ENCODE results near the gene PLXDC1.

Gene PLXDC1

DNA sequence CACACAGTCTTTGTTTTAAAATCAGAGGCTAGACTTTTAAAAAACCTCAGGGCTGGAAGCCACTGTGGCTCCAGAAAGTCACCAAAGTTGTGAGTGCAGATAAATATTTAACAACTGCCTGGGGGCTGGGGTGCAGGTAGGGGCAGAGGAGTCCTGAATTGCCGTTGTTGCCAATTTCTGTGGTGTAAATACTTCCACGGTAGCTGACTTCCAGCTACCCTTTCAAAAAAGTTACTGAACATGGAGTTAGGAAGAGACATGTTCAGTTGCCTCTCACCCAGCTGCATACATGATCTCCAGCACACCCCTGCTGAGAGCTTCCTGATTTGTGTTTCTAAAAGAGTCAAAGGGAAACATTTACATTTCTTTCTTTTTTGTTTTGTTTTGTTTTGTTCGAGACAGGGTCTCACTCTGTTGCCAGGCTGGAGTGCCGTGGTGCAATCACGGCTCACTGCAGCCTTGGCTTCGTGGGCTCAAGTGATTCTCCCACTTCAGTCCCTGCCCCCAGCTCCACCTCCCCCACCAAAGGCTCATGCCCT lies 58.7 kb downstream of the PLXDC1 start:
- Histone ChIP-seq H3F3A (ENCODE audit: insufficient read depth, low read length) (no peaks in the 10 kb centered on the region), H3K9me2 (replicated peaks; ENCODE audit: insufficient read depth, low read length) (no peaks in the 10 kb centered on the region), H3K36me3 (replicated peaks; ENCODE audit: insufficient read depth, low read length) (no peaks in the 10 kb centered on the region), H3K4me3 (ENCODE audit: low read length) (no peak overlapping the region), H3K9ac (ENCODE audit: low read length) (no peak overlapping the region), H4K20me1 (ENCODE audit: insufficient read depth, low read length) (no peaks in the 10 kb centered on the region), H3K27ac (ENCODE audit: low read length) (no peak overlapping the region), H3K4me2 (ENCODE audit: low read depth, low read length) (peak overlapping the region; percentile 6; the same call in 1 of the 2 replicates), H2AFZ (ENCODE audit: low read length) (0 out of 2 replicates have a peak overlapping the region, but pooled peaks have one; percentile 27), H3K4me1 (ENCODE audit: low read length) (no peaks in the 10 kb centered on the region), H3K9me3 (replicated peaks; ENCODE audit: insufficient read depth, low read length) (no peaks in the 10 kb centered on the region), H3K27me3 (replicated peaks; ENCODE audit: insufficient read depth, low read length) (no peaks in the 10 kb centered on the region; the same call in 1 of the 2 replicates), H3K79me2 (ENCODE audit: low read length) (no peaks in the 10 kb centered on the region)
- no peak for DNase-seq
- no peak for TF ChIP-seq EZH2 (optimal IDR thresholded peaks at IDR 0.05; ENCODE audit: low read depth, low read length)
- TF ChIP-seq, protein P1, sequence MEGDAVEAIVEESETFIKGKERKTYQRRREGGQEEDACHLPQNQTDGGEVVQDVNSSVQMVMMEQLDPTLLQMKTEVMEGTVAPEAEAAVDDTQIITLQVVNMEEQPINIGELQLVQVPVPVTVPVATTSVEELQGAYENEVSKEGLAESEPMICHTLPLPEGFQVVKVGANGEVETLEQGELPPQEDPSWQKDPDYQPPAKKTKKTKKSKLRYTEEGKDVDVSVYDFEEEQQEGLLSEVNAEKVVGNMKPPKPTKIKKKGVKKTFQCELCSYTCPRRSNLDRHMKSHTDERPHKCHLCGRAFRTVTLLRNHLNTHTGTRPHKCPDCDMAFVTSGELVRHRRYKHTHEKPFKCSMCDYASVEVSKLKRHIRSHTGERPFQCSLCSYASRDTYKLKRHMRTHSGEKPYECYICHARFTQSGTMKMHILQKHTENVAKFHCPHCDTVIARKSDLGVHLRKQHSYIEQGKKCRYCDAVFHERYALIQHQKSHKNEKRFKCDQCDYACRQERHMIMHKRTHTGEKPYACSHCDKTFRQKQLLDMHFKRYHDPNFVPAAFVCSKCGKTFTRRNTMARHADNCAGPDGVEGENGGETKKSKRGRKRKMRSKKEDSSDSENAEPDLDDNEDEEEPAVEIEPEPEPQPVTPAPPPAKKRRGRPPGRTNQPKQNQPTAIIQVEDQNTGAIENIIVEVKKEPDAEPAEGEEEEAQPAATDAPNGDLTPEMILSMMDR (IDR thresholded peaks at IDR 0.05; ENCODE audit: low read length) = no peak
- TF ChIP-seq EZH2phosphoT487 (IDR thresholded peaks at IDR 0.05; ENCODE audit: low read length) = no peak

GRCh38 chr17:39090908-39091665 lies 60.4 kb downstream of the PLXDC1 start:
- Histone ChIP-seq H3K9me3 (replicated peaks; ENCODE audit: insufficient read depth, low read length) (no peaks in the 10 kb centered on the region), H3K79me2 (ENCODE audit: low read length) (no peaks in the 10 kb centered on the region), H3K9ac (ENCODE audit: low read length) (no peak overlapping the region), H4K20me1 (ENCODE audit: insufficient read depth, low read length) (no peaks in the 10 kb centered on the region), H3K27ac (ENCODE audit: low read length) (no peak overlapping the region), H3K27me3 (replicated peaks; ENCODE audit: insufficient read depth, low read length) (no peaks in the 10 kb centered on the region), H3K36me3 (replicated peaks; ENCODE audit: insufficient read depth, low read length) (no peaks in the 10 kb centered on the region), H2AFZ (ENCODE audit: low read length) (no peak overlapping the region), H3K4me2 (ENCODE audit: low read depth, low read length) (no peak overlapping the region), H3K9me2 (replicated peaks; ENCODE audit: insufficient read depth, low read length) (no peaks in the 10 kb centered on the region), H3K4me1 (ENCODE audit: low read length) (no peaks in the 10 kb centered on the region), H3F3A (ENCODE audit: insufficient read depth, low read length) (no peaks in the 10 kb centered on the region), H3K4me3 (ENCODE audit: low read length) (no peak overlapping the region)
- no peak for TF ChIP-seq EZH2 (optimal IDR thresholded peaks at IDR 0.05; ENCODE audit: low read depth, low read length)
- no peak for DNase-seq

- DNase-seq = no peak
- Histone ChIP-seq H3K79me2 (ENCODE audit: low read length) (no peaks in the 10 kb centered on the region), H3K9me2 (replicated peaks; ENCODE audit: insufficient read depth, low read length) (no peaks in the 10 kb centered on the region), H3K9ac (ENCODE audit: low read length) (no peak overlapping the region), H3K4me3 (ENCODE audit: low read length) (no peak overlapping the region), H4K20me1 (ENCODE audit: insufficient read depth, low read length) (no peaks in the 10 kb centered on the region), H3K27me3 (replicated peaks; ENCODE audit: insufficient read depth, low read length) (no peaks in the 10 kb centered on the region), H3K4me2 (ENCODE audit: low read depth, low read length) (no peak overlapping the region), H3K36me3 (replicated peaks; ENCODE audit: insufficient read depth, low read length) (no peaks in the 10 kb centered on the region), H2AFZ (ENCODE audit: low read length) (no peak overlapping the region), H3K4me1 (ENCODE audit: low read length) (no peaks in the 10 kb centered on the region), H3F3A (ENCODE audit: insufficient read depth, low read length) (no peaks in the 10 kb centered on the region), H3K27ac (ENCODE audit: low read length) (no peak overlapping the region), H3K9me3 (replicated peaks; ENCODE audit: insufficient read depth, low read length) (no peaks in the 10 kb centered on the region)
- TF ChIP-seq, protein P1 (IDR thresholded peaks at IDR 0.05; ENCODE audit: low read length) = no peak
- TF ChIP-seq EZH2phosphoT487 (IDR thresholded peaks at IDR 0.05; ENCODE audit: low read length) (no peak), EZH2 (optimal IDR thresholded peaks at IDR 0.05; ENCODE audit: low read depth, low read length) (no peak)
Observed at GRCh38 chr17:39090400-39090799, 61.0 kb downstream of the PLXDC1 start.

DNA sequence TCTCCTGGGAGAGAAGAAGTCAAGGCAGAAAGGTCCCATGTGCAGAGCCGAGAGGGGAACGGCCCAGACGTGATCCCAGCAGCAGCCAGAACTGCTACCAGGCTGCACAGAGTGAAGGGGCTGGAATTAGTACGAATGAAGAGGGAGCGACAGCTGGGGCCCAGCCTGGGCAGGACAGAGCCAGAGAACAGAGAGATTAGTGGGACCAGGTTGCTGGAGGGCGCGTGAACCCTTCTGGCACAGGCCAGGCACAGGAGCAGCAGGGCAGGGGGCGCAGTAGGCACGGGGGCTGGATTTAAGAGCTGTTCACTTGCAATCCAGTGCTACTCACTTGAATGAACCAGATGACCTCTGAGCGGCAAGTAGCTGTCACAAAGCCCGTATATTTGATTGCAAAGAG lies 66.9 kb downstream of the PLXDC1 start:
- Histone ChIP-seq H3K9me2 (replicated peaks; ENCODE audit: insufficient read depth, low read length) (no peaks in the 10 kb centered on the region), H3K36me3 (replicated peaks; ENCODE audit: insufficient read depth, low read length) (no peaks in the 10 kb centered on the region), H3K4me2 (ENCODE audit: low read depth, low read length) (no peak overlapping the region), H3F3A (ENCODE audit: insufficient read depth, low read length) (no peaks in the 10 kb centered on the region), H3K4me3 (ENCODE audit: low read length) (no peak overlapping the region), H3K27me3 (replicated peaks; ENCODE audit: insufficient read depth, low read length) (no peaks in the 10 kb centered on the region), H3K27ac (ENCODE audit: low read length) (no peak overlapping the region), H3K9ac (ENCODE audit: low read length) (no peak overlapping the region), H4K20me1 (ENCODE audit: insufficient read depth, low read length) (no peaks in the 10 kb centered on the region), H3K79me2 (ENCODE audit: low read length) (no peaks in the 10 kb centered on the region), H3K4me1 (ENCODE audit: low read length) (no peaks in the 10 kb centered on the region), H3K9me3 (replicated peaks; ENCODE audit: insufficient read depth, low read length) (no peaks in the 10 kb centered on the region), H2AFZ (ENCODE audit: low read length) (no peak overlapping the region)
- TF ChIP-seq EZH2 (optimal IDR thresholded peaks at IDR 0.05; ENCODE audit: low read depth, low read length) (no peak), EZH2phosphoT487 (IDR thresholded peaks at IDR 0.05; ENCODE audit: low read length) (no peak)
- TF ChIP-seq, protein P1 (IDR thresholded peaks at IDR 0.05; ENCODE audit: low read length) = no peak
- no peak for DNase-seq
